OCI-LY3 (cell line): ENCODE measurements around the gene COPZ2.

Experiments
- EZH2phosphoT487 ChIP-seq: fragments of 200-600 bp; shearing (Covaris generic); IDR thresholded peaks from 2 replicates; pipeline ENCODE4 v1.6.1; 2018; ENCODE audit warnings: antibody characterized with exemption, mixed run types, low read depth
- TF ChIP-seq, protein P1 (sequence below): fragments of 200-600, 300-600 bp; sonication (generic); IDR thresholded peaks from 2 replicates; pipeline ENCODE4 v1.5.1; 2014; ENCODE audit warnings: antibody characterized with exemption, low read length, low read depth

GRCh38 chr17:48002916-48003416 is 34.6 kb downstream of the COPZ2 start:
- TF ChIP-seq, protein P1, sequence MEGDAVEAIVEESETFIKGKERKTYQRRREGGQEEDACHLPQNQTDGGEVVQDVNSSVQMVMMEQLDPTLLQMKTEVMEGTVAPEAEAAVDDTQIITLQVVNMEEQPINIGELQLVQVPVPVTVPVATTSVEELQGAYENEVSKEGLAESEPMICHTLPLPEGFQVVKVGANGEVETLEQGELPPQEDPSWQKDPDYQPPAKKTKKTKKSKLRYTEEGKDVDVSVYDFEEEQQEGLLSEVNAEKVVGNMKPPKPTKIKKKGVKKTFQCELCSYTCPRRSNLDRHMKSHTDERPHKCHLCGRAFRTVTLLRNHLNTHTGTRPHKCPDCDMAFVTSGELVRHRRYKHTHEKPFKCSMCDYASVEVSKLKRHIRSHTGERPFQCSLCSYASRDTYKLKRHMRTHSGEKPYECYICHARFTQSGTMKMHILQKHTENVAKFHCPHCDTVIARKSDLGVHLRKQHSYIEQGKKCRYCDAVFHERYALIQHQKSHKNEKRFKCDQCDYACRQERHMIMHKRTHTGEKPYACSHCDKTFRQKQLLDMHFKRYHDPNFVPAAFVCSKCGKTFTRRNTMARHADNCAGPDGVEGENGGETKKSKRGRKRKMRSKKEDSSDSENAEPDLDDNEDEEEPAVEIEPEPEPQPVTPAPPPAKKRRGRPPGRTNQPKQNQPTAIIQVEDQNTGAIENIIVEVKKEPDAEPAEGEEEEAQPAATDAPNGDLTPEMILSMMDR: no peak
- no peak for TF ChIP-seq EZH2phosphoT487
